HL-60 (cell line): ENCODE data around the gene ANXA10.

Experiments
- DNase-seq, 2 experiments: peaks; one replicate each; pipeline ENCODE4 v3.0.0-alpha.2; 2010 to 2020; ENCODE audit warnings: low read depth in 1 of 2, low spot score in 1 of 2
- H3K27ac ChIP-seq: fragments of 250-450 bp; sonication (Bioruptor Pico); replicated peaks from 2 replicates; pipeline ENCODE4 v1.5.1; 2020; ENCODE audit warnings: mild to moderate bottlenecking, moderate library complexity
- H3K27me3 ChIP-seq: fragments of 250-450 bp; sonication (Bioruptor Pico); 2 replicates; pipeline ENCODE4 v1.5.1; 2021; ENCODE audit warnings: mild to moderate bottlenecking, moderate library complexity; ENCODE audit not compliant: insufficient read depth, poor library complexity, severe bottlenecking
- H3K4me3 ChIP-seq: replicated peaks from 2 replicates; pipeline ENCODE4 v1.5.1; 2011; ENCODE audit warnings: mild to moderate bottlenecking, control low read depth, low read length; ENCODE audit not compliant: insufficient read depth
- CTCF ChIP-seq: IDR thresholded peaks from one replicate; pipeline ENCODE4 v1.5.1; 2011; ENCODE audit warnings: low read length, control low read depth, inconsistent platforms; ENCODE audit not compliant: insufficient read depth
- GABPA ChIP-seq: IDR thresholded peaks from 2 replicates; pipeline ENCODE4 v1.6.1; 2012; ENCODE audit warnings: low read depth
- POLR2AphosphoS5 ChIP-seq: IDR thresholded peaks from 2 replicates; pipeline ENCODE4 v1.6.1; 2012; ENCODE audit warnings: low read depth
- REST ChIP-seq: IDR thresholded peaks from 2 replicates; pipeline ENCODE4 v1.6.1; 2012; ENCODE audit warnings: low read depth; ENCODE audit not compliant: insufficient replicate concordance
- SPI1 ChIP-seq: IDR thresholded peaks from 2 replicates; pipeline ENCODE4 v1.6.1; 2012; ENCODE audit warnings: low read depth, mild to moderate bottlenecking, borderline replicate concordance

ANXA10 gene

GRCh38 chr4:168095776-168096406 lies 3.6 kb downstream of the ANXA10 start:
- no peak overlapping the region for H3K4me3 ChIP-seq
- no peak overlapping the region for H3K27ac ChIP-seq
- no peak for DNase-seq
- H3K27me3 ChIP-seq = no peaks in the 10 kb centered on the region
- TF ChIP-seq CTCF (no peak), POLR2AphosphoS5 (no peak), SPI1 (no peak), GABPA (no peak), REST (no peak)

- Histone ChIP-seq H3K4me3 (no peak overlapping the region), H3K27me3 (no peaks in the 10 kb centered on the region), H3K27ac (no peak overlapping the region)
- TF ChIP-seq SPI1 (no peak), REST (no peak), CTCF (no peak), GABPA (no peak), POLR2AphosphoS5 (no peak)
- DNase-seq = no peak
These were observed 4.1 kb downstream of the ANXA10 start for GRCh38 chr4:168096407-168096784.

GRCh38 chr4:168097161-168097560 lies 4.8 kb downstream of the ANXA10 start:
- TF ChIP-seq SPI1 (no peak), CTCF (no peak), REST (no peak), GABPA (no peak), POLR2AphosphoS5 (no peak)
- H3K27me3 ChIP-seq = no peaks in the 10 kb centered on the region
- no peak overlapping the region for H3K27ac ChIP-seq
- no peak for DNase-seq
- no peak overlapping the region for H3K4me3 ChIP-seq
